NOMO-1 treated with dmso at 0.1 percent for 144 hours (cell line): Measurements from ENCODE around the gene OVOL1.

Experiments used
- DNase-seq: peaks from one replicate; lab custom pipeline; 2025; ENCODE audit not compliant: unreplicated experiment; lab: John Stamatoyannopoulos, UW

The OVOL1 gene

DNA sequence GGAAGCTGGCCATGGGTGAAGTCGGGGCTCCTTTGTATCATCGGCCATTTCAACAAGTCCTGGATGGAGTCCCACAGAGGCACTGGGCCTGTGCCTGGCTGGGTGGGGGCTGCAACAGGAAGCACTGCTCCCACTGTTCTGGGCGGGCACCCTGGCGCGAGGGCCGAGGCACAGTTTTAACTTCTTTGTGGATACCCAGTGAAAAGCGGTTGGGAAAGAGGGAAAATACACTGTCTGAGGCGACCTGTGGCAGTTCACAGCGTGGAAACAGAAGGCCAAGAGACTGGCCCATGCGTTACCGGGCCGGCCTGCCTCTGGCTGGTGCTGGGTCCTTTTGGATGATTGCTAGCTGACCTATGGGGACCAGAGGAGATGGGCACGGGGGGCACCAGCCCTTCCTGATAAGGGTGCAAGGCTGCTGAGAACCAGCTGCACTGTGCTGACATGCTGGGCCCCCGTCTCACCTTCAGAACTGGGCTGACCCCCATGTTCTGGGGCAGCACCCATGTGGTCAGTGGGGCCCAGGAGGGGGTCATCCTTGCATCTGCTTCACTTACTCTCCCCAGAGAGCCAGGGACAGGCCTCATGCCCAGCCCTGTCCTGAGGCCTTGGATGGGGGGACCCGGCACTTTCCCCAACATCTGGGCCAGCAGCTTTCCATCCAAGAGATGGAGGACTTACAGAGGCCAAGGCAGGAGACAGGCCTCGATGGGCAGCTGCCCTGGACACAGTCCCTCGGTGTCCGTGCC is 4.2 kb downstream of the OVOL1 start:
- DNase-seq: no peak

GRCh38 chr11:65791719-65792213 is 4.9 kb downstream of the OVOL1 start:
- peak; percentile 90 for DNase-seq

DNA sequence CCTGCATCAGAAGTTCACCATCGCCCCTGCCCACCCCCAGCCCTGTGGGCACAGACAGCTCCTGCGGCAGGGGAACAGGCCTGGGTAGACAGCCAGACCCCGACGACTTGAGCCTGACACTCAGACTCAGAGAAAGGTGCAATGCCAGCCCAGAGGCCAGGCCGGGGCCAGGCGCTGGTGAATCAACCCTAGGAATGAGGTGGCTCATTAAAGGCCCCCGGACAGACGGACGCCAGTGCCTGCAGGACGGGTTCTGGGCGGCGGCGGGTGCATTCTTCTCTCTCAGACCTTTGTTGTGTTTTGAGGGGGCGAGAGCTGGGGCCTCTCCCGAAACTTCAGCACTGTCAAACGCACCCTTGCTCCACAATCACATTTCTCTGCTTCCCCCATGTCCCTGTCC is 5.6 kb downstream of the OVOL1 start:
- DNase-seq: no peak

GRCh38 chr11:65793144-65793581 is 6.3 kb downstream of the OVOL1 start:
- DNase-seq: no peak

- no peak for DNase-seq
These were observed 7.0 kb downstream of the OVOL1 start for GRCh38 chr11:65793625-65794400.

DNA sequence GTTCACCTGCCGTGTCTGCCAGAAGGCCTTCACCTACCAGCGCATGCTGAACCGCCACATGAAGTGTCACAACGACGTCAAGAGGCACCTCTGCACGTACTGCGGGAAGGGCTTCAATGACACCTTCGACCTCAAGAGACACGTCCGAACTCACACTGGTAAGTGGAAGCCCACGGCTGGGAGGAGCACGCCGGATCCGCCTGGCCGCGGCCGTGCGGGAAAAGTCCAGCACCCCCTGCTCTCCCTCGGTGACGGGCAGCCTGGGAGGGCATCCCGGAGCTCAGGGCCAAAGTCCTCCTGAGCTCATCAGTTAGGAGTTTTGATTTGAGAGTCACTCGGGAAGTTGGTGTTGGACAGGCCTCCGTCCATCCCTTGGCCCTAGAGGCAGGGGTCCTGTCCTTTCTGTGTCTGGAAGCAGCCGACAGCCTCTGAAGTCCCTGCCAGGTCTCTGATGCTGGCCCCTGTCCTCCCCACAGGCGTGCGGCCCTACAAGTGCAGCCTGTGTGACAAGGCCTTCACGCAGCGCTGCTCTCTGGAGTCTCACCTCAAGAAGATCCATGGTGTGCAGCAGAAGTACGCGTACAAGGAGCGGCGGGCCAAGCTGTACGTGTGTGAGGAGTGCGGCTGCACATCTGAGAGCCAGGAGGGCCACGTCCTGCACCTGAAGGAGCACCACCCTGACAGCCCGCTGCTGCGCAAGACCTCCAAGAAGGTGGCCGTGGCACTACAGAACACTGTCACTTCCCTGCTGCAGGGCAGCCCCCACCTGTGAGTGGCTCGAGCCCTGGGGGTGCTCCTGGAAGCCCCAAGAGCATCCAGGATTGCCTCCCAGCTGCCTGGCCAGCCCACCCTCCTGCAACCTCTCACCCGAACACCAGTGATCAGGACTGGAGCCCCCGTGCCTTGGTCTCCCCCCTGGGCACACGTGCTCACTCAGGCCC is 8.0 kb downstream of the OVOL1 start:
- DNase-seq: no peak

DNA sequence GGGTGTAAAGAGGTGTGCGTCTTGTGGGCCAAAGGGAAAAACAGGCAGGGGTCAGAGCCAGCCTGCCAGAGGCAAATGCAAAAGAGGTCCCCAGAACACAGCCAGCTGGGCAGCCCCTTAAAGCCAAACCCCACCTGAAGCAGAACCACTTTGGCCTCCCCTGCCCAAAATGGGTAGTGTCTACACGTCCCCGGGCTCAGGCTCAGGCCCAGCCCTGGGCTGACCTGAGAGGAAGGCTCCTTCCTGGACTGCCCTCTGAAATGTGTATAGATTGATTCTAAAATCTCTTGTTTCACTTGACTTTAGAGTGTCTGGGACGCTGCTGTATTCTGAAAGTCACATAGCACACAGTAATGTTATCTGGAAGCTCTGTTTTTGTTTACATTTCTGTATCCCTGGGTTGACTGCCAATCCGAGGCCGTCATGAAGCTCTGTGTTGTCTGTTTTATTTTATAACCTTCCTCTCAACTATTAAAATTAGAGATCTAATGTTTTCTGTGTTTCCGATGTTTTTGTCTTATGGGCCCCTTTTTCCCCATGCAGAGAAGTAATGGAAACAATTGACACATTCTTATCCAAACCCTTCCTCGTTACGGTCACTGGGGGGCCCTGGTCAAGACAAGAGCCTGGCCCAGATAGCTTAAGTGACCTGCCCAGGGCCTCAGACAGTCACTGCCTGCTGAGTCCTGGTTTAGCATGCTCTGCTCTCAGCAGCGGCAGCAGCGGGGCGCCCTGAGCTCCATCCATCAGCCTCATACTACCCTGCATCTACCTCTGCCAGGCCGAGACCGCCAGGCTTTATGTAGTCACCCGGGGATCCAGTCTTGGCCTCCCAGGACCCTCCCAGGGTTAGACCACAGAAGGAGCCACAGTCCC is 10.1 kb downstream of the OVOL1 start:
- DNase-seq: no peak

GRCh38 chr11:65797711-65798110 is 10.8 kb downstream of the OVOL1 start:
- no peak for DNase-seq

DNA sequence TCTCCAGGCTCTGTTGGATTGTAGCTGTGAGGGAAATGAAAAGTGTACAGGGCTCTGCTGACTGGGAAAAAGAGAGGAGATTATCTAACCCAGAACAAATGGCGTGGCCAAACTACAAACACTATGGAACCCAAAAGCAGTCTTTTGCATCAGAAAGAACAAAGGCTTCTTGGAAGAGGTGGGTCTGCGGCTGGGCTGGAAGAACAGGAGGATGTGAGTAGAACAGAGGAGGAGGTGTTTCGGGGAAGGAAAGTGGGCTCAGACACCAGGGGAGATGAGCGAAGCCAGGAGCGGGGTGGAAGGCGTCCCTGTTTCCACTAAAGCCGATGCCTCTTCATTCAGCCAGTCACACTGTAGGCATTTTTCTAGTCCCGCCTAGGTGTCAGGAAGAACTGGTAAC is 12.0 kb downstream of the OVOL1 start:
- DNase-seq: no peak

DNA sequence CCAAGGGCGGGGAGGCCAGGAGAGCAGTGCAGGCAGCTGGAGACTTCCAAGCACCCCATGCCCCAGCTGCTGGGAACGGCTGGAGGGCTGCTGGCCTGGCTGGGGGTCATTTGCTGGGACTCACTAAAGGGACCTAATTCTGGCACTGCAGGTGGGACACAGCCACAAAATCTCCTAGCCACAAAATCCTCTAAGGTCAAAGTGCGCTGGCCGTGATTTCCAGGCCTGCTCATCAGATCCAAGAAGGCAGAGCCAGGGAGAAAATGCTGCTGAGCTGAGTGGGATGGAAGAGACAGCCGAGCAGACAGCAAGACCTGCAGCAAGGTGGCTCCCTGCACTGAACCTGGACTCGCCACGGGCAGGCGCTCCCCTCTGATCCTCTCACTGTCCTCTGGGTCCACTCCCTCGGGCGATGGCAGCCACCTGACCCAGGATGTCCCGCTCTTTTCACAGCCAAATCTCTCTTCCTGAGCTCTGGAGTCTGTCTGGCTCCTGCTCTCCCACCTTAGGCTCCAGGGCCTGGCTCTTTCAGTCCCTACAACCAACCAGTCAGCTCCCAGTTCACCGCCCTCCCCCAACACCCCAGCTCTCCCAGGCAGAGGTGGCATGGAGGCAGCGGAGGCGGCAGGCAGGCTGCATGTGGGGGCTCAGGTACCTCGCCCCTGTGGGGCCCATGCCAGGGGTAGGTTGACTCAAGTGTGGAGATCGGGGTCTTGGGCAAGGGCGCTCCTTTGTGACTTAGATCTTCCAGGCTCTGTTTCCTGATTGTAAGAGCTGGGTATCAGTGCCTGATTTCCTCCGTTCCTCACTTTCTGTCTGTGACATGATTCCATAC is 14.5 kb downstream of the OVOL1 start:
- DNase-seq: no peak

DNA sequence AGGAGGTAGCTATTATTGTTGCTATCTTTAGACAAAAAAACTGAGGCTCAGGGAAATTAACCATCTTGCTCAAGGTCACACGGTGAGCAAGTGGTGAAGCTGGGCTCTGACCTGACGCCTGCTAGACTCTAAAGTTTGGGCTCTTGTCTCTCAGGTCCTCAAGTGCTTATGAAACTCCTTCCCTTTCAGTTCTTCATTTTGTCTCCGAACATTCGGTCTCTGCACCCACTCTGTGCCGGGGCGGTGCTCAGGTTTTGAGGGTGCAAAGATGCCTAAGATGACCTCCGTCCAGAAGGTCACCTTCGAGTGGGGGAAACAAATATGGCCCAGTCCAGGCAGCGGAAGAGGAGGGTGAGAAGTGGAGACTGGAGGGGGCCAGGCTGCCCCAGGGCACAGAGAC is 16.0 kb downstream of the OVOL1 start:
- DNase-seq: no peak

- DNase-seq: no peak
These were observed 17.1 kb downstream of the OVOL1 start for GRCh38 chr11:65803797-65804492.

- no peak for DNase-seq
These were observed 20.1 kb downstream of the OVOL1 start for GRCh38 chr11:65806979-65807378.

GRCh38 chr11:65808744-65809341 is 22.0 kb downstream of the OVOL1 start:
- no peak for DNase-seq

GRCh38 chr11:65809496-65809895 is 22.6 kb downstream of the OVOL1 start:
- no peak for DNase-seq

GRCh38 chr11:65810046-65810868 is 23.4 kb downstream of the OVOL1 start:
- peak; percentile 26 for DNase-seq

GRCh38 chr11:65811764-65812475 is 25.1 kb downstream of the OVOL1 start:
- no peak for DNase-seq
